ENCODE measurements around the gene APC.

DNA sequence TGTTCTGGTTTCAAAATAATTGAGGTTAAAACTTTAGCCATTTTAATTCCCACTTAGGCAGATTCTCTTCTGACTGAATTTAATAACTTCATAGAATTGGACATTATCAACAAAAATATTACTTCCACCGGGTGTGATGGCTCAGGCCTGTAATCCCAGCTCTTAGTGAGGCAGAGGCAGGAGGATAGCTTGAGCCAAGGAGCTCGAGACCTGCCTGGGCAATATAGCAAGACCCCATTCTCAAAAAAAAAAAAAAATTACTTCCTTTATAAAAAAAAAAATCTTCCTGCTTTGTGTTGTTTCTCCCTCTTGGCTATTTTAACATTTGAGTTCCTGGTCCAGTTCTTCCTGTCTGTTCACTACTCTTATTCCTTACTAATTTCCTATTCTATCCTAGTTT is 18.0 kb downstream of the APC start:
- TF ChIP-seq, protein P1, sequence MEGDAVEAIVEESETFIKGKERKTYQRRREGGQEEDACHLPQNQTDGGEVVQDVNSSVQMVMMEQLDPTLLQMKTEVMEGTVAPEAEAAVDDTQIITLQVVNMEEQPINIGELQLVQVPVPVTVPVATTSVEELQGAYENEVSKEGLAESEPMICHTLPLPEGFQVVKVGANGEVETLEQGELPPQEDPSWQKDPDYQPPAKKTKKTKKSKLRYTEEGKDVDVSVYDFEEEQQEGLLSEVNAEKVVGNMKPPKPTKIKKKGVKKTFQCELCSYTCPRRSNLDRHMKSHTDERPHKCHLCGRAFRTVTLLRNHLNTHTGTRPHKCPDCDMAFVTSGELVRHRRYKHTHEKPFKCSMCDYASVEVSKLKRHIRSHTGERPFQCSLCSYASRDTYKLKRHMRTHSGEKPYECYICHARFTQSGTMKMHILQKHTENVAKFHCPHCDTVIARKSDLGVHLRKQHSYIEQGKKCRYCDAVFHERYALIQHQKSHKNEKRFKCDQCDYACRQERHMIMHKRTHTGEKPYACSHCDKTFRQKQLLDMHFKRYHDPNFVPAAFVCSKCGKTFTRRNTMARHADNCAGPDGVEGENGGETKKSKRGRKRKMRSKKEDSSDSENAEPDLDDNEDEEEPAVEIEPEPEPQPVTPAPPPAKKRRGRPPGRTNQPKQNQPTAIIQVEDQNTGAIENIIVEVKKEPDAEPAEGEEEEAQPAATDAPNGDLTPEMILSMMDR (IDR thresholded peaks at IDR 0.05; ENCODE audit: low read depth, low read length) = no peak
- no peak for TF ChIP-seq EZH2phosphoT487 (IDR thresholded peaks at IDR 0.05; ENCODE audit: low read depth)
